Measurements from ENCODE around the gene PPP1R14C.

The PPP1R14C gene

DNA sequence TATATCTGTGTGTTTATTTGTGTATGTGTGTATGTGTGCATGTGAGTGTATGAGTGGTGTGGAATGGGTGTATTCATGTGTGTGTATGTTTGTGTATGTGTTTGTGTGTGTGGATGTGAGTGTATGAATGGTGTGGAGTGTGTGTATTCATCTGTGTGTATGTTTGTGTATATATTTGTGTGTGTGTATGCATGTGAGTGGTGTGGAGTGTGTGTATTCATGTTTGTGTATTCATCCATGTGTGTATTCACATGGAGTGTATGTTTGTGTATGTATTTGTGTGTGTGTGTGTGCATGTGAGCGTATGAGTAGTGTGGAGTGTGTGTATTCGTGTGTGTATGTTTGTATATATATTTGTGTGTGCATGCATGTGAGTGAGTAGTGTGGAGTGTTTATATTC, 66.6 kb downstream of the PPP1R14C start:
- TF ChIP-seq, protein P1, sequence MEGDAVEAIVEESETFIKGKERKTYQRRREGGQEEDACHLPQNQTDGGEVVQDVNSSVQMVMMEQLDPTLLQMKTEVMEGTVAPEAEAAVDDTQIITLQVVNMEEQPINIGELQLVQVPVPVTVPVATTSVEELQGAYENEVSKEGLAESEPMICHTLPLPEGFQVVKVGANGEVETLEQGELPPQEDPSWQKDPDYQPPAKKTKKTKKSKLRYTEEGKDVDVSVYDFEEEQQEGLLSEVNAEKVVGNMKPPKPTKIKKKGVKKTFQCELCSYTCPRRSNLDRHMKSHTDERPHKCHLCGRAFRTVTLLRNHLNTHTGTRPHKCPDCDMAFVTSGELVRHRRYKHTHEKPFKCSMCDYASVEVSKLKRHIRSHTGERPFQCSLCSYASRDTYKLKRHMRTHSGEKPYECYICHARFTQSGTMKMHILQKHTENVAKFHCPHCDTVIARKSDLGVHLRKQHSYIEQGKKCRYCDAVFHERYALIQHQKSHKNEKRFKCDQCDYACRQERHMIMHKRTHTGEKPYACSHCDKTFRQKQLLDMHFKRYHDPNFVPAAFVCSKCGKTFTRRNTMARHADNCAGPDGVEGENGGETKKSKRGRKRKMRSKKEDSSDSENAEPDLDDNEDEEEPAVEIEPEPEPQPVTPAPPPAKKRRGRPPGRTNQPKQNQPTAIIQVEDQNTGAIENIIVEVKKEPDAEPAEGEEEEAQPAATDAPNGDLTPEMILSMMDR (IDR thresholded peaks at IDR 0.05; ENCODE audit: low read depth, low read length, missing control alignments), result no peak
- H3K4me3 ChIP-seq (replicated peaks; ENCODE audit: low read depth, low read length), result no peak overlapping the region
- DNase-seq (ENCODE audit: extremely low read depth, low read depth), result no peak

DNA sequence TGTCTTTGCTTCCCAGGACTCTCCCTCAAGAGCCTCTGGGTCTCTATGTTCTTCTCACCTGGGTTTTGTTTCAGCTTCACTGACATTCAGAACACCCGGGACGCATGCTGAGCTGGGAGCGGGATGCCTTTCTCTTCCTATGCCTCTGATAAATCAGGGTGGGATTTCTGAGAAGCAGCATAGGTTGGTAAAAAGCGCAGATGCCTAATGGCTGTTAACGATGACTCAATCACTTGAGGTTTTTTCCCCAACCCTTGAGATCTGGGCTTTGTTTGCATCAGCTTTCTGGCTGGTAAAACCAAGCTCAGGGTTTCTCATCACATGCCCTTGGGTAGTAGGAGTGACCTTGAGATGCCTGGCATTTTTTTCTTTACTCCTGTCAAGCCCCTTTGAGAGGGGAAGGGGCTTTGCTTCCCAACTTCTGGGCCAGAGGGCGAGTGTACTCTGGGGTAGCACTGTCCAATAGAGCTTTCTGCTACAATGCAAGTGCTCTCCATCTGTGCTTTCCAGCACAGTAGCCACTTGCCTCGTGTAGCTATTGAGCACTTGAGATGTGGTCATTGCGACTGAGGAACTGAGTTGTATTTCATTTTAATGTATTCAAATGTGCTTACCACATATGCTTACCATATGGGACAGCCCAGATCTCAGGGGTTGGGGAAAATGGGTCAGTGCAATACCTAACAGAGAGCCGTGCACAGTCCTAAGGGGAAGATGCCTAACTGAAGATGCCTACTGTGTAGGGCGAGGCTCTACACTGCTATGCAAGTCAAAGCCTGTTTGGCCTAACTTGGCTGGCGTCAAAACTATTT, 69.1 kb downstream of the PPP1R14C start:
- no peak overlapping the region for H3K4me3 ChIP-seq (replicated peaks; ENCODE audit: low read depth, low read length)
- TF ChIP-seq, protein P1 (IDR thresholded peaks at IDR 0.05; ENCODE audit: low read depth, low read length, missing control alignments), result no peak
- DNase-seq (ENCODE audit: extremely low read depth, low read depth), result peak; percentile 67

DNA sequence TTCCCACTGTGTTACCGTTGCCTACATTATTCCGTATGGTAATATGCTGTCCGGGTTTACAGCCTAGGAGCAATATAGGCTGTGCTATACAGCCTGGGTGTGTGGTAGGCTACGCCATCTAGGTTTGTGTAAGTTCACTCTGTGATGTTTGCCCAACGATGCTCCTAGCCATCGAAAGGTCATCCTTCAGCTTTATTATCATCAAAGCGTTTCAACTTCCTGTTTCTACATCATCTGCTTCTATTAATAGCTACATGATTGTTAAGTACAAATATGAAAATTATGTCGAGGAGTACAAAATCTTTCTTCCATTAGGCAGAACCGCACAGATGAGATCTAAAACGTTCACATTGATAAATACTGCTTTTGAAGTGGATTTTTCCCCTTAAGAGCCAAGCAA, 69.9 kb downstream of the PPP1R14C start:
- TF ChIP-seq, protein P1 (IDR thresholded peaks at IDR 0.05; ENCODE audit: low read depth, low read length, missing control alignments), result no peak
- no peak for DNase-seq (ENCODE audit: extremely low read depth, low read depth)
- no peak overlapping the region for H3K4me3 ChIP-seq (replicated peaks; ENCODE audit: low read depth, low read length)

DNA sequence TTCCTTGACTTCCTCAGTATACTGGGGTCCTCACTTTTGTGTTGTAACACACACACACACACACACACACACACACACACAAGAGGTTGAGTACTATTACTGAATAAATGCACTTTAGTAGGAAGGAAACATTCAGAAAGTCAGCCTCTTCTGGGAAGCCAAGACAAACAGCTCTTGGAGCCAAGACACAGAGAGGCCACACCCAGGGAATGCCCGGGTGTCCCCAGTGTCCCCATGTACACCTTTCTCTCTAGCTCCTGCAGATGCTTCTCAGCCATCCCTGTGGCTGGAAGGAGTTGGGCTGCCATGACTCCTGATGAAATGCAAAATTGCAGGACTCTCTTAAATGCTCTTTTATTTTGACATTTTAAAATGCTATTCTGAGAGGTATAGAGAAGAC, 70.5 kb downstream of the PPP1R14C start:
- DNase-seq (ENCODE audit: extremely low read depth, low read depth), result no peak
- TF ChIP-seq, protein P1 (IDR thresholded peaks at IDR 0.05; ENCODE audit: low read depth, low read length, missing control alignments), result no peak
- no peak overlapping the region for H3K4me3 ChIP-seq (replicated peaks; ENCODE audit: low read depth, low read length)

DNA sequence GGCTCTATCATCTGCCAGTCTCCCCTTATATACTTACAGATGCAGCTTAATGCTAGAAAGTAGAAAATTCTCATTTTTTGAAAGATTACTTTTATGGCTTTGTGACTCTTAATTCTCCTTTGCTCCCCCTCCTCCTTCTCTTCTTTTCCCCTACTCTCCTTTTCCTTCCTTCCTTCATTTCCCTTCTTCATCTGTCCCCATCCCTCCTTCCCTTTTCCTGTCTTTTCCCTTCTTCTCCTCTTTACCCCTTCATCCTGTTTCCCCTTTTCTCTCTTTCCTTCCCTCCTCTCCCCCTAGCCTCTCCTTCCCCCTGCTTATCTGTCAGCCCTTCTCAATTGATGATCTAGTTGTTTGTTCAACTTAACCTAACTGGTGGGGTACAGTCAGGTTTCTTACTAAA, 71.5 kb downstream of the PPP1R14C start:
- DNase-seq (ENCODE audit: extremely low read depth, low read depth), result no peak
- TF ChIP-seq, protein P1 (IDR thresholded peaks at IDR 0.05; ENCODE audit: low read depth, low read length, missing control alignments), result no peak
- no peak overlapping the region for H3K4me3 ChIP-seq (replicated peaks; ENCODE audit: low read depth, low read length)

DNA sequence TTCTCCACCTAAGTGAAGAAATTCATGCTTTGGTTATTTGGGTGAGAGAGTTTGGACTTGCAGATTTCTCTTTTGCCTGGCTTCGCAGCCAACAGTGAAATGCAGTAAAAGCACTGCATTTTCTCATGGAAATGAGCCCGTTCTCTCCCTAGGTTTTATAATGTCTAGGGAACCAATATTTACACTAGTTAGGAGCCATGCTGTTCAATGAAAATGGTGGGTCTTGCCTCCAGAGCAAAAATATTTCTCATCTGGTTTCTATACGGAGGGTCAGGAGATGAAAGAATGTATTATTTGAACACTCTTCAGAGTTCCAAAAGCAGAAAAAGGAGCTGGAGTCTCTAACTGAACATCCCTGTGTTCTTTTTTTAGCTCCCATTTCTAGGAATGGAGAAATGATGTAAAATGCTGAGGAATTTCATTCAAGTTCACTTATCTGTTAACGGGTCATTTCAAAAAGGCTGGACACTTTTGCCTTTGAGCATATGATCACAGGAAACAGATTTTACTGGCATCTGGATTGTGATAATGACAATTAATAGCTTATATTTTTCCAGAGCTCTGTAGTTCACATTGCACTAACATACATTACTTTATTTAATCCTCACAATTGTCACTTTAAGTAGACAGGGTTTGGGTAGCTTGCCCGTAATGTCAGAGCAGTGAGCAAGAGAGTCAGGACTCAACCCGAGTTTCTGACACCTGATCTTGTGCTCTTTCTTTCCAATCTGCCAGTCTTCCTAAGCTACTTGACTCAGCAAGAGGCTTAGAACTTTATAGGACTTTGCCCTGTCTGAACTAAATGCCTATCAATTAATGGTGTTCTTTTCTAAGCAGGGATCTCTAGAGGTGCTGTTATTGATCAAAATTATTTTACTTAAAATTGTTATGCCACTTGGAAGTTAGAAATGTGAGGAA, 78.0 kb downstream of the PPP1R14C start:
- TF ChIP-seq, protein P1 (IDR thresholded peaks at IDR 0.05; ENCODE audit: low read depth, low read length, missing control alignments), result no peak
- H3K4me3 ChIP-seq (replicated peaks; ENCODE audit: low read depth, low read length), result no peak overlapping the region
- DNase-seq (ENCODE audit: extremely low read depth, low read depth), result no peak

Data from HFF-Myc (cell line).